ENCODE results near the gene HGFAC.

The HGFAC gene

DNA sequence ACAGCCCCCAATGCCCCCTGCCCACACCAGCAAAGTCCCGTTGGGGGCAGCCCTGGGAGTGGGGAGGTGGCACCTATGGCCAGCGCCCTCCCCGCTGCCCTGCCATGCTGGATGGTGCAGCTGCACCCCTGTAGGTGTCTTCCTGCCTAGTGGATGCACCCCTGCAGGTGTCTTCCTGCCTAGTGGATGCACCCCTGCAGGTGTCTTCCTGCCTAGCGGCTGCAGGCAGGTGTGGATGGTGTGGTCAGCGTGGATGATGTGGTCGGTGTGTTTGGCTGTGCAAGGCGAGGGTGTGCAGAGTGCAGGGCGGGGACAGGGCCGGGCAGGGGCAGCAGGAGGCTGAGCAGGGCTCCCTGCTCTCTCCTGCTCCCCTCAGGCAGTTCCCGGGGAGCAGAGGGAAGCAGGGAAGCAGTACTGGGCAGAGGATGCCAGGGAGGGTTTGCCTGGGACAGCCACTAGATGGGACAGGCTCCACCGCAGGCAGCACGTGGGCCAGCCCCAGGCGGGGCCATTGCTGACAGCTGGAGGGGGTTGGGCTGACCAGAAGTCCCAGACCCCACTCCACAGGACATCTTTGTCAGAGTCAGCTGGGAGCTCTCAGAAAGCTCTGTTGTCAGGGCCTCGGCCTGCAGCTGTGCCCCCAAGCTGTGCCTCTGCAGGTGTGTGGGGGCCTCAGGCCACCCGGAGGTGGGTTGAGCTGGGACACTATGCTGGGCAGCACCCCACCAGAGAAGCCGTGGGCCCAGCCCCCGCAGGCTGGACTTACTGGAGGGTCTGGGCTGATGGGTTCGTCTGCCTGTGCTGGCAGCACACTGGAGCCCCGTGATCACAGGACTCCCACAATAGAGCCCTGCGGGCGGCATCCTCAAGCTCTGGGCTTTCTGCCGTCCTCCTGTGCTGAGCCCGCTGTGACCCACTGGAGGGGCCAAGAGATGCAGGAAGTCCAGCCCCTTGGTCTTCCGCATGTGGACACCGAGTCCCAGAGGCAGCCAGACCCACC is 45.1 kb downstream of the HGFAC start:
- no peak for DNase-seq (ENCODE audit: low read depth in 2 of 2)

GRCh38 chr4:3487861-3488260 is 46.1 kb downstream of the HGFAC start:
- no peak for DNase-seq (ENCODE audit: low read depth in 2 of 2)

DNA sequence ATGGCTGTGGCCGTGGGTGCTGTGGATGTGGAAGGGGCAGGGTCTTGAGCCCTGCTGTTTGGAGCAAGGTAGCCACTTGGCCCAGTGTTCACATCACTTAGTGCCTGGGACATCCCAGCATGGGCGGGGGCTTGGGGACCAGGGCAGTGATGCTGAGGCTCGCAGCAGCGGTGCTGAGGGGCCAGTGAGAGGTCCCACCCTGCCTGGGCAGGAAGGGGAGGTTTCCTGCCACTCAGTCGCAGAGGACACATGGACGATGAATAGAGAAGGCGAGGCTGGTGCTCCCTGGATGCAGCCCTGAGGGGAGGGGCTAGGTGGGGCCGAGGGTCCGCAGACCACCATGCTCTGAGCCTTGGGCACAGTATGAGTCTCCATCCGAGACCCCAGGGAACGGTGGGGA is 47.1 kb downstream of the HGFAC start:
- DNase-seq (ENCODE audit: low read depth in 2 of 2) = no peak

- no peak for DNase-seq (ENCODE audit: low read depth in 2 of 2)
These were observed 47.7 kb downstream of the HGFAC start for GRCh38 chr4:3489451-3489962.

DNA sequence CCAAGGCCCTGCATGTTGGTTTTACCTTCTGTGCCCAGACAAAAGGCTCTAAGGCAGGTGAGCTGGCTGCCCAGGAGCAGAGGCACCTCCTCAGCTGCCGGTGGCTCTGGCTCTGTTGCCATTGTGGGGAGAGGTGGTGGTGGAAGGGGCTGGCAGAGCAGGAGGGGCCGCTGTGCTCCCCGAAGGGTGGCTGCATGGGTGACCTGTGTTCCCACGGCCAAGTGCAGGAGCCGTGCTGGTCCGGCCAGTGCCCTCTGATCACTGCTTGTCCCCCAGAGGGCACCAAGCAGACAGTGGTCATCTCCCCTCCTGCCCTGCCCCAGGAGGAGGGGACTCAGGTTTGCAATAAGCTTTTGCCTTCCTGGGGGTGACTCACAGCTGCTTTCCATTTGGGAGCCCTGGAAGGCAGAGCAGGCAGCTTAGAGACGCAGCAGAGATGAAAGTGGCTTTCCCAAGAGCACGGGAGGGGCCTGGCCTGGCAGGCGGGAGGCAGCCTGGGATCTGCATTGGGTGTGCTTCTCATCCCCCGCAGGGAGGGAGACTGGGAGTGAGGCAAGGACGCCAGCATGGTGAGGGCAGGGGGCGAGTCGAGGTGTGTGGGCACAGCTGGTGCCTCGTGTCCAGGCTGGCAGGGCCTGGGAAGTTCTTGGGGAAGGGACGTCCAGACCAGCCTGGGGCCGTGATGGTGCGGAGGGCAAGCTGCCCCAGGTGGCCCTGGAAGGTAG is 50.1 kb downstream of the HGFAC start:
- DNase-seq (ENCODE audit: low read depth in 2 of 2) = no peak

- DNase-seq (ENCODE audit: low read depth in 2 of 2) = no peak
These were observed 51.3 kb downstream of the HGFAC start for GRCh38 chr4:3492741-3493719.

DNA sequence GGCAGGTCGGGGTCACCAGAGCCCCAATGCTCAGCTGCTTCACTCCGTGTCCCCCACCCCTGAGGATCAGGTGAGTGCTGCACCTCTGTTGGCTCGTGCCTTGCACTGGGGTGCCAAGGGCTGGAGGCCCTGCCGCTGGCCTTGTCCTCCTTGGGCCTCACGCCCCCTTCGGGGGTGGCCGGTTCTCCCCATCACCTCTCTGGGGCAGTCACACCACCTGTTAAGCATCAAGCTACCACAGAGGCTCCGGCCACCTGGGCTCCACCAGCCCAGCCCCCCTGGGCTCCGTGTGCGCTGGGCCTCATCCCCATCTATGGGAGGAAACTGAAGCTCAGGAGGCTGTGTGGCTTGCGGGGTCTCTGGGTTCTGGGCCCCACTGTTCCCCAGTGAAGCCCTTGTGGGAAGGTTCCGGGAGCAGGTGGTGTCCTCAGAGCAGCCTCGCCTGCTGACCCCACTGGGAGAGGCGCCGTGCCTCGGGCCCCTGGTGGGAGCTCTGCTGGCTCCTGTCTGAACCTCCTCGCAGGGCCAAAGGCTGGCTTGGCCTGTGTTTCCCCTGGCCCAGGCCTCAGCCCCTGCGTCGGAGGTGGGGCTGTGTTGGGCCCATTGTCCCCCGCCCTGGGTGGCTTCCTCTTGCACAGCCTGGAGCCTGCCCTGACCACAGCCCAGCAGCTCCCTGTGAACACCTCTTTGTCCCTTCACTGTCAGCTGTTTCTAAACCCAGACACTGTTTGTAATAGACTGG is 52.1 kb downstream of the HGFAC start:
- no peak for DNase-seq (ENCODE audit: low read depth in 2 of 2)

DNA sequence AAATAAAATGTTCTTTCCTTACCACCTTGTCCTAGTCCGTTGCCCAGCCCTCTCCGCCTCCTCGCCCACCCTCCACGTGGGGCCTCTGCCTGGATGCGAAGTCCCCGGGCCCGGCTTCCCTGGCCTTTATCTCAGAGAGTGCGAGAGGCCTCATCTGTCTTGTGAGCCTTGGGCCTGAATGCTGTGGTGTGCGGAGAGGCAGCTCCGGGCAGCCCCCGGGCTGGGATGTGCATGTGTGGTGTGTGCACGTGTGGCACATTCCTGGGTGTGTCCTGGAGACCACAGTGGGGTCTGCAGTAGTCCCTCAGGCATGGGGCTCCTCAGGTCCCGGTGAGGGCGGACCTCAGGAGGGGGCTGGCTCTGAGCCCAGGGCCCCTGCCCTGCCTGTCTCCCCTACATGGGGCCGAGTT is 52.7 kb downstream of the HGFAC start:
- DNase-seq (ENCODE audit: low read depth in 2 of 2) = no peak

- DNase-seq (ENCODE audit: low read depth in 2 of 2) = no peak
These were observed 53.6 kb downstream of the HGFAC start for GRCh38 chr4:3495204-3495975.

DNA sequence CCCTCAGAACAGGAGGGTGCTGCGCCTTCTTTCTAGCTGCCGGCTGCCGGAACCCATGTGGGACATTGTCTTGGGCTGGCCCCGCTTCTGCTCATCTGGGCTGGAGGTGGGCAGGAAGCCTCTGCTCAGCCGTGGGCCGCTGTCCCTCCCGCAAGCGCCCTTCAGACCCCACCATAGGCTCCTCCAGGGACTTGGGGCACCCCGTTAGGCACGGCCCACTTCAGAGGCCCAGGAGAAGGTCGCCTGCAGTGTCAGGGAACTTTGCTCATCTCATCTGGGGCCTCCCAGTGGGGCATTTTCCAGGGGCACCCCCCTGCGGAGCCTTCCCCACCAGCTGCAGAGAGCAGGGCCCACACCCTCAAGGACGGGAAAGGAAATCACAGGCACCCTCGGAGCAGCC is 54.3 kb downstream of the HGFAC start:
- no peak for DNase-seq (ENCODE audit: low read depth in 2 of 2)

DNA sequence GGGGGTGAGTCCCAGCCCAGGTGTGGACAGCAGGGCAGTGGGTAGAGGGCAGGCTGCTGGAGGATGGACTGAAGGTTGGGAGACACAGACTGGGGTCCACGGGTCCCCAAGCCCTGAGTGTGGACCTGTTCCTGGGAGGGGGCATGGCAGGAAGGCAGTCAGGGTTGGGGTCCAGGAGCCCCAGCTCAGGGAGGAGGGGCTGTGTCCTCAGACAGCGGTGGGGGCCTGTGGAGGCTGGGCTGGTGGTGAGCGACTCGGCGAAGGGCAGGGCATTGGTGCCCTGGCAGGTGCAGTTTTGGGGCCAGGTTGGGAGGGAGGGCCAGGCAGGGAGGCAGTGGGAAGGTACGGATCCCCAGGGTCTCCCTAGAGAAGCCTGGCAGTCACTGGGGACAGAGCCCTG is 55.3 kb downstream of the HGFAC start:
- DNase-seq (ENCODE audit: low read depth in 2 of 2) = no peak

DNA sequence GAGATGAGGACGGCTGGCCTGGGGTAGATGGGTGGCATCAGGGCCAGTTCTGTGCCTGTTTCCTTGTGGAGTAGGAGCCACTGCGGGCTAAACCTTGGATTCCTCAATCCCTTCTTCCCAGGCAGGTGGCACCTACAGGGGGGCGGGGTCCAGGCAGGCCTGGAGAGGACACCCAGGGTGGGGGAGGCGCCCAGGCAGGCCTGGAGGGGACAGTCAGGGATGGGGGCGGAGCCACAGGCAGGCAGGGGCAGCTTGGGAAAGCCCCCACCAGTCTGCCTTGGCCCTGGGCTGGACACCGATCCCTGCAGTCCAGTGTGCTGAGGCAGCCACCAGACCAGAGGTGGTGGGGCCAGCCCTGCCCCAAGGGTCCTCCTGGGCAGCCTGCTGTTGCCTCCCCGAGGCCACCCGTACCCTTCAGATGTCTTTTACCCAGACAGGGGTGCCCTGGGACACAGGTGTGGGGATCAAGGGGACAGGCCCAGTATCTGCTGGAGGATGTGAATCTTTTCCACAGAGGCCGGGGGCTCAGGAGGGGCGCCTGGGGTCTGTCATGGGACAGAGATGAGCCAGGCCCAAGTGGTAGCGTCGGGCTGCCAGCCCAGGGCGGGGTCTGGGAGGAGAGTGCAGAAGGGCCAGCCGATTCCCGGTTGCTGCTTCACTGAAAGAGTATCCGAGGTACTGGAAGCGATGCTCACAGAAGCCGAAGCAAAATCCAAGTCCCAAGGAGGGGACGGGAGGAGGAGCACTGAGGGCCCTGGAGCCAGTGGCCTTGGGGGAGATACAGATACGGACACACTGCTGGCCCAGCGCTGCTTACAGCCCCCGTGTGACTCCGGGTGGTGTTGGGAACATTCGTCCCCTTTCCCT is 56.0 kb downstream of the HGFAC start:
- no peak for DNase-seq (ENCODE audit: low read depth in 2 of 2)

GRCh38 chr4:3498407-3498806 is 56.6 kb downstream of the HGFAC start:
- no peak for DNase-seq (ENCODE audit: low read depth in 2 of 2)

Data from stimulated activated CD4-positive, alpha-beta T cell treated with anti-CD3 and anti-CD28 coated beads, Interleukin-15, amount 100 ng/mL, for 48 hours (primary cell).